ENCODE measurements around the gene PLAC1. TPM values are rescaled to one million over a fixed set of nuclear protein-coding genes. Genes with fewer than 3 reads are reported as not detected.

The PLAC1 gene
- total RNA-seq, 4 donors from 2014 or later: 1.9 TPM; not detected in 3

GRCh38 chrX:134693644-134694043, 35.4 kb upstream of the PLAC1 start:
- Histone ChIP-seq H3K4me3 (no peak overlapping the region), H3K4me1 (no peaks in the 10 kb centered on the region), H3K36me3 (no peaks in the 10 kb centered on the region), H3K27me3 (no peaks in the 10 kb centered on the region), H3K27ac (no peak overlapping the region), H3K9me3 (no peaks in the 10 kb centered on the region)
- no peak for DNase-seq
- TF ChIP-seq, protein P1, sequence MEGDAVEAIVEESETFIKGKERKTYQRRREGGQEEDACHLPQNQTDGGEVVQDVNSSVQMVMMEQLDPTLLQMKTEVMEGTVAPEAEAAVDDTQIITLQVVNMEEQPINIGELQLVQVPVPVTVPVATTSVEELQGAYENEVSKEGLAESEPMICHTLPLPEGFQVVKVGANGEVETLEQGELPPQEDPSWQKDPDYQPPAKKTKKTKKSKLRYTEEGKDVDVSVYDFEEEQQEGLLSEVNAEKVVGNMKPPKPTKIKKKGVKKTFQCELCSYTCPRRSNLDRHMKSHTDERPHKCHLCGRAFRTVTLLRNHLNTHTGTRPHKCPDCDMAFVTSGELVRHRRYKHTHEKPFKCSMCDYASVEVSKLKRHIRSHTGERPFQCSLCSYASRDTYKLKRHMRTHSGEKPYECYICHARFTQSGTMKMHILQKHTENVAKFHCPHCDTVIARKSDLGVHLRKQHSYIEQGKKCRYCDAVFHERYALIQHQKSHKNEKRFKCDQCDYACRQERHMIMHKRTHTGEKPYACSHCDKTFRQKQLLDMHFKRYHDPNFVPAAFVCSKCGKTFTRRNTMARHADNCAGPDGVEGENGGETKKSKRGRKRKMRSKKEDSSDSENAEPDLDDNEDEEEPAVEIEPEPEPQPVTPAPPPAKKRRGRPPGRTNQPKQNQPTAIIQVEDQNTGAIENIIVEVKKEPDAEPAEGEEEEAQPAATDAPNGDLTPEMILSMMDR (IDR thresholded peaks at IDR 0.05): no peak
- no peak for TF ChIP-seq POLR2A (IDR thresholded peaks at IDR 0.05)
- intact Hi-C loops (cut with DNase I; ENCODE audit: low total_unique reads): no loop called here

DNA sequence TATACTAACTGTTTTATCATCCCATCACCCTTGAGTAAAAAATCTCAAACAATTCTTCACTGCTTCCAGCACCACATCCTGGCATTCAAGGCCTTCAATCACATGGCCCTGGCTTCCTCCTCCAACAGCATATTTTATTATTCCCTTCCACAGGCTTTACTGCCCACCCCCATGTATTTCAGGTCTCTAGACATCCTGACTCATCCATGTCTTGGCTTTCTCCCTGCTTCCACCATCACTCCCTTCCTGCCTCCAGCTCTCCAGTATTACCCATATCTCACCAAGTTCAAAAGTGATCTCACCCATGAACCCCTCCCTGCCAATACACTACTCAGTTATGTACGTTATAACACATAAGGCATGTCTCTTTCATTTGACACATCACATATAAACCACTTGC, 34.7 kb upstream of the PLAC1 start:
- H3K27ac ChIP-seq: no peak overlapping the region
- intact Hi-C loops (cut with DNase I; ENCODE audit: low total_unique reads): no loop called here
- no peaks in the 10 kb centered on the region for H3K27me3 ChIP-seq
- H3K4me1 ChIP-seq: no peaks in the 10 kb centered on the region
- DNase-seq: no peak
- TF ChIP-seq POLR2A (IDR thresholded peaks at IDR 0.05): no peak
- TF ChIP-seq, protein P1 (IDR thresholded peaks at IDR 0.05): no peak
- no peaks in the 10 kb centered on the region for H3K36me3 ChIP-seq
- no peak overlapping the region for H3K4me3 ChIP-seq
- H3K9me3 ChIP-seq: no peaks in the 10 kb centered on the region

DNA sequence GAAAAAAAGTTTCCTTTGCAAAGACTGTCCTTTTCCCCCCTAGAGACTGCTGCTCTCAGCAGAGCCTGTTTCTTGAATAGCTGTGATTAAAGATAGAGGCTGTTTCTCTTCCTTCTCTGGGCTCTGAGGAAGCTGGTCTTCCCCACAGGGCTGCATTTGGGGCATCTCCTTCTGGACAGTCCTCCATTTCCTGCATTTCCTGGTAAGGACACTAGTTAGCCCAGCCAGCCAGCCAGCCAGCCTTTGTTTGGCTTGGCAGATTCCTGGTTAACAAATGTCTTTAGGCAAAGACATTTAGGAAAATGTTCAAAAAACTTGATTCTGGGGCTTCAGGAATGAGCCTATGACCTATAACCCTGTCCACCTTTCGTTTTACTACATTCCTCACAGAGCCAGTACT, 34.0 kb upstream of the PLAC1 start:
- TF ChIP-seq, protein P1 (IDR thresholded peaks at IDR 0.05): no peak
- TF ChIP-seq POLR2A (IDR thresholded peaks at IDR 0.05): no peak
- Histone ChIP-seq H3K9me3 (no peaks in the 10 kb centered on the region), H3K27me3 (no peaks in the 10 kb centered on the region), H3K4me1 (no peaks in the 10 kb centered on the region), H3K4me3 (no peak overlapping the region), H3K36me3 (no peaks in the 10 kb centered on the region), H3K27ac (no peak overlapping the region)
- DNase-seq: no peak
- intact Hi-C loops (cut with DNase I; ENCODE audit: low total_unique reads): no loop called here

DNA sequence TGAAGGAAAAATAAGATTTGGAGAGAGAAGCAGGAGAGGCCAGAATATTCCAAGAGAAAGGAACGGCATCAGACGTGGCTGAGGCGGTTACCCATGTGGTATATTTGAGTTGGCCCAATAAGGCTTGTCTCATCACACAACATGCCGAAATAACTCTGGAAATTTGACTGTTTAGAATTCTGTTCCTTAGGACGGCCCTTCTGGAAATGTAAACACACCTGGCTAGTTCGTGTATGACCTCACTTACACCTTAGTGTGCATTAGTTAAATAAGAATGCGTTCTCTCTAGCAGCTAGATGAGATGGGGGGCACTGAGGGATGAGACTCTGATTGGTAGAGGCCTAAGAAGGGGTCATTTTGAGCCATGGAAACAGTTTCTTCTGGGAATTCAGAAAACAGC, 33.2 kb upstream of the PLAC1 start:
- no peak overlapping the region for H3K27ac ChIP-seq
- no peak for TF ChIP-seq POLR2A (IDR thresholded peaks at IDR 0.05)
- TF ChIP-seq, protein P1 (IDR thresholded peaks at IDR 0.05): no peak
- H3K36me3 ChIP-seq: no peaks in the 10 kb centered on the region
- DNase-seq: no peak
- no peaks in the 10 kb centered on the region for H3K9me3 ChIP-seq
- no peaks in the 10 kb centered on the region for H3K27me3 ChIP-seq
- H3K4me3 ChIP-seq: no peak overlapping the region
- H3K4me1 ChIP-seq: no peaks in the 10 kb centered on the region
- intact Hi-C loops (cut with DNase I; ENCODE audit: low total_unique reads): no loop called here

DNA sequence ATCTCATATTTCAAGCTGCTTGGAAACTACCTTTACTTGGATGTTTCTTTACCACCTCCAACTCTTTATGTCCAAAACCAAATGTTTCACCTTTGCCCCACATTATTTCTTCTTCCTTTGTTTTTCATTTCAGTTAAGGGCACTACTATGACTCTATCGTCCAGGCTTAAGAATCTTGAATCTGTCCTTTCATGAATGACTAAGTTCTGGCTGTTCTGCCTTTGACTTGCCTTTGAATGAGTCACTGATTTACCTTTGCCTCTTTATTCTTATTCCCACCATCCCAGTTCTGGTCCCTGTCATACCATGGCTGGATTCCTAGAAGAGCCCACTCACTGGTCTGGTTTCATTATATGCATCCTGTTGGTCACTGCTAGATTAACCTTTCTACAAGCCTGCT, 30.6 kb upstream of the PLAC1 start:
- no peaks in the 10 kb centered on the region for H3K36me3 ChIP-seq
- intact Hi-C loops (cut with DNase I; ENCODE audit: low total_unique reads): no loop called here
- no peak for TF ChIP-seq POLR2A (IDR thresholded peaks at IDR 0.05)
- TF ChIP-seq, protein P1 (IDR thresholded peaks at IDR 0.05): no peak
- H3K27me3 ChIP-seq: no peaks in the 10 kb centered on the region
- H3K27ac ChIP-seq: no peak overlapping the region
- no peak overlapping the region for H3K4me3 ChIP-seq
- no peaks in the 10 kb centered on the region for H3K9me3 ChIP-seq
- no peaks in the 10 kb centered on the region for H3K4me1 ChIP-seq
- DNase-seq: no peak

Data from uterus (tissue), 4 donors.